ENCODE results near the gene STH.
A peak's percentile ranks its signal among the peaks of the same experiment; 100 is the strongest.
"Not testable (repeated sequence)": the region's sequence is repeated elsewhere in the genome, so short reads cannot be mapped to it uniquely, and the experiment has no call there.

The STH gene, protein sequence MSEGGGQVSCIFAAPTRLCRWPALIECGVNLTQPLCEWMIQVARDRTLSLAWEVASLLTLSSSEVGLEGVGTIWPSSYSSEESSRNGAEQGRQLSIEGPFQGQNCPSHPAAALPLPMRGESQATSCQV

DNA sequence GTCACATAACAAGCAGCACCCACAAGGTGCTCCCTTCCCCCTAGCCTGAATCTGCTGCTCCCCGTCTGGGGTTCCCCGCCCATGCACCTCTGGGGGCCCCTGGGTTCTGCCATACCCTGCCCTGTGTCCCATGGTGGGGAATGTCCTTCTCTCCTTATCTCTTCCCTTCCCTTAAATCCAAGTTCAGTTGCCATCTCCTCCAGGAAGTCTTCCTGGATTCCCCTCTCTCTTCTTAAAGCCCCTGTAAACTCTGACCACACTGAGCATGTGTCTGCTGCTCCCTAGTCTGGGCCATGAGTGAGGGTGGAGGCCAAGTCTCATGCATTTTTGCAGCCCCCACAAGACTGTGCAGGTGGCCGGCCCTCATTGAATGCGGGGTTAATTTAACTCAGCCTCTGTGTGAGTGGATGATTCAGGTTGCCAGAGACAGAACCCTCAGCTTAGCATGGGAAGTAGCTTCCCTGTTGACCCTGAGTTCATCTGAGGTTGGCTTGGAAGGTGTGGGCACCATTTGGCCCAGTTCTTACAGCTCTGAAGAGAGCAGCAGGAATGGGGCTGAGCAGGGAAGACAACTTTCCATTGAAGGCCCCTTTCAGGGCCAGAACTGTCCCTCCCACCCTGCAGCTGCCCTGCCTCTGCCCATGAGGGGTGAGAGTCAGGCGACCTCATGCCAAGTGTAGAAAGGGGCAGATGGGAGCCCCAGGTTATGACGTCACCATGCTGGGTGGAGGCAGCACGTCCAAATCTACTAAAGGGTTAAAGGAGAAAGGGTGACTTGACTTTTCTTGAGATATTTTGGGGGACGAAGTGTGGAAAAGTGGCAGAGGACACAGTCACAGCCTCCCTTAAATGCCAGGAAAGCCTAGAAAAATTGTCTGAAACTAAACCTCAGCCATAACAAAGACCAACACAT is at the start of gene STH:
TSS of gene STH (plus strand) at position 264 of the 913 bp plus-strand sequence. CDS start at position 294, 30 bp downstream.
- DNase-seq: no peak

DNA sequence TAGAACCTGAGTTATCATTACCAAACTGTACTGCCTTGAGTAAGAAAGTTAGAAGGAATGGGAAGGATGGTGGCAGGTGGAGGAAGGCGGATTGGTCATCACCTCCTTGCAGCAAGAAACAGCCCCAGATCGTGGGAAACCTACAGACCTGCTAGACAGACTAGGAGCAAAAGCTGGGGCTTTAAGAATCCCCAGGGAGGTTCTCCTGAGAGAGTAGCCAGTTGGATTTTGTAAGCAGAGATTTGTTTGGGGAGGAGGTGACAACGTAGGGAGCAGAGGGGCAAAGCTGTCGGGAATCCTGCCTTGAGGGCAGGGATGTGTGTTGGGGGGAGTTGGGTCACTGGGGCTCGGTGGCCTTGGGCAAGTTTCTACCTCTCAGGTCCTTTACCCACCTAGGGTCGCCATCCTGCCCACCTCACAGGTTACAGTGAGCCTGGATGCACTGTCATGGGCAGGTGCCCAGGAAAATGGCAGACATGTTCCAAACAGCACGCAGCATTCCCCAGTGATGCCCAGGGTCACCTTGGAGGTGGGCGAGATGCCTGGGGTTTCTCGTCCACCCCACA is 49.2 kb upstream of the STH start:
- no peak for DNase-seq

DNA sequence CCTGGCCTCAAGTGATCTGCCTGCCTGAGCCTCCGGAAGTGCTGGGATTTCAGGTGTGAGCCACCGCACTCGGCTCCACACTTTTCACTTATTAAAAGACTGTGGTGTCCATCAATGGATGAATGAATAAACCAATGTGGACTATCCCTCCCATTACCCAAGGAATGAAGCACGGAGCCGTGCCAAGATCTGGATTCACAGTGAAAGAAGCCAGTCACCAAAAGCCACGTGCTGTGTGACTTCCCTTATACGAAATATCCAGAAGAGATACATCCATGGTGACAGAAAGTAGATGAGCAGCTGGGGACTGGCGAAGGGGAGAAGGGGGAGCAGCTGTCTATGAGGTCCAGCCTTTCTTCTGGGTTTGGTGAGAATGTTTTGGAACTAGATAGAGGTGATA is 48.2 kb upstream of the STH start:
- DNase-seq: no peak

DNA sequence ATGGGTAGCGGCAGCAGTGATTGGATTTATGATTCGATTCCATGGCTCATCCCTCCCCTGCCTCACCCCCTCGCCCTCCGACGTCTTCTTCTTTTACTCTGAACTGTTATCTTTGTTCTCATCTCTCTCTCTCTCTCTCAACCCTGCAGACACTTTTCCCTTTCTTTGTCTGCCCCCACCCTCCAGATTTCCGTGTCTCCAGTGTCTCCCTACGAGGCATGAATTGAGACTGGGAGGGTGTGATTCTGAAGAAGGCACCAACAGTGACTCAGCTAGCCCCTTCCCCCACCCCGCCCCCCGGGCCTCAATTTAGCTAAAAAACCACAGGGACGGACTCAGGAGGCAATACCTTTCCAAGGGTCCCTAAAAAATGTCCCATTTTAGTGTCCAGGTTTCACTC is 47.6 kb upstream of the STH start:
- no peak for DNase-seq

DNA sequence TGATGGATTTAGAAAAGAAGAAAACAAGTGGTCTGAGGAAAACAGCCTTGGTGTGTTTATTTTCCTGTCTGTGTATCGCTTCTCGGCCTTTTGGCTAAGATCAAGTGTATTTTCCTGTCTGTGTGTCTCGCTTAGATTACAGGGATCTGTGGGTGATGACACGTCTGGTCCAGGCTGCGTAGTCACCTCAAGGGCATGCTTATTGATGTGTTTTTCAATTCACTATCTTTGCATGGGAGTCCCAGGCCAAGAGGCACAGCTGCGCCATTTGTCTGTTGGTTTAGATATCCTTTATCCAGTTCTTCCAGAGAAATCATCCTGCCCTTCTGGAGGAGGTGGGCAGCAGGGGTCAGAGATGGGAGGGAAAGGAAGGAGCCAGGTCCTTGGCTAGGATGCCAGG is 47.1 kb upstream of the STH start:
- no peak for DNase-seq

DNA sequence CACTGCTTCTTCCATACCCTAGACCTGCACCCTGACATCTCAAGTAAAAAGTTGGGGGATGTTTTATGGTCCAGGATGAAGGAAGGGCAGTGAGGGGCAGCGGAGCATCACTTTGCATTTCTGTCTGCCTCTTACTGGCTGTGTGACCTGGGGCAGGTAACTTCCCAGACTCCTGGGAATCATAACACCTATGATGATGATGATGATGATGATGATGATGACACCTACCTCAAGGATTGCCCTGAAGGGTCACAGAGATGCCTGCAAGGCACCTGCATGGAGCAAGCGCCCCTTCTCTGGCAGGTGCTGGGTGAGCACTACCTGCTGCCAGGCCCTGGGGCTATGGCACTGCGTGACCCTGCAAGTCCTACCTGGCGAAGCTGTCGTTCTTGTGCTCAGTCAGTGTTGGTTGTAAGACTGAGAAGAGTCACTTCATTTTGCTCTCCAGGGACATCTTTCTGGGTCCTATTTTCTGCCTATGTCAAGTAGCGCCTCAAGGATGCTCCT is 46.2 kb upstream of the STH start:
- no peak for DNase-seq

DNA sequence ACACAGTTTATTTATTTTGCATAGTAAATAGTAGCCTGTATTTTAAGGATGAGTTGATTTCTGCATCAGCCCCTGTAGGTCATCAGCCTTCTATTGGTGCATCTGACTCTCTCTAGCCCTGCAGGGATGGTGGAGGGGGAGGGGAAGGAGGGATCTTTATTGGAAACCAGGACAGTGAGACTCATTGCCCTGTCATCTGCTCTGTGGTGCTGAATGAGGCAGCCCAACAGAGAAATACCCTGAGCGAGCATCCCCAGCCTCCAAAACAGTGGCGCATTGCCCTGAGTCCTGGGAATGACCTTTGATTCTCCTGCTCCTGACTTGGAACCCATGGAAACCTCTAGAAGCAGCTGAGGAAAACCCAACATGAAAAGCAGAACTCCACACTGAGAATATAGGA is 45.5 kb upstream of the STH start:
- DNase-seq: no peak

DNA sequence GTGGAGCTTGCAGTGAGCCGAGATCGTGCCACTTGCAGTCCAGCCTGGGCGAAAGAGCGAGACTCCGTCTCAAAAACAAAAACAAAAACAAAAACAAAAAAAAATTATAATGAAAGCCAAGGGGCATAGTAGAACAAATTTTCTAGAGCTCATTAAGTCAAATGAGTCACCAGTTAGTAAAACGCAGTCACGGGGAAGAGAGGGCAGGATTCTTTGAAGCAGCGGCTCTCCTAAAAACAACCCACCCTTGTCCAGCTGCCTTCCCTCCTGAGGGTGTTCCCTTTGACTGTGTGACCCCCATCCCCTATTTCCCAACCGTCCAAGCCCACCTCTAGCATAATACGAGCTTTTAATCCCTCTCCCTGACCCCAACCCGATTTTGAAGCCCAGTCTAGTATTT is 44.1 kb upstream of the STH start:
- no peak for DNase-seq

DNA sequence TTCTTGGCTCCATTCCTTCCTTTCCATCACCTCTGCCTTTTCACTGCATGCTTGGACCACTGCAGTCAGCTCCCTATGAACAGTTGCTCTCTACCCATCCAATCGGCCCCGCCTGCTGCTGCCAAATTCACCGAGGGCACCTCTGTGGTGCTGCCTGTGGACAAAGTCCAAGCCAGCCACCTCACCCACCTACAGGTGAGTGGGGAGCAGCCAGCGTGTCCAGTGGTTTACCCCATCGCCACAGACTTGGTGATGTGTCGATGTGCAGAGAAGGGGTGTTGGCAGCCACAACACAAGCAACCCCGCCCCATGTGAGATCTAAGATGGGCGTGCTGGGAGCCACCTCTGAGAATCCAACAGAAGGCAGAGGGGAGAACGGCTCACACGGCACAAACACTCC is 43.7 kb upstream of the STH start:
- DNase-seq: no peak

DNA sequence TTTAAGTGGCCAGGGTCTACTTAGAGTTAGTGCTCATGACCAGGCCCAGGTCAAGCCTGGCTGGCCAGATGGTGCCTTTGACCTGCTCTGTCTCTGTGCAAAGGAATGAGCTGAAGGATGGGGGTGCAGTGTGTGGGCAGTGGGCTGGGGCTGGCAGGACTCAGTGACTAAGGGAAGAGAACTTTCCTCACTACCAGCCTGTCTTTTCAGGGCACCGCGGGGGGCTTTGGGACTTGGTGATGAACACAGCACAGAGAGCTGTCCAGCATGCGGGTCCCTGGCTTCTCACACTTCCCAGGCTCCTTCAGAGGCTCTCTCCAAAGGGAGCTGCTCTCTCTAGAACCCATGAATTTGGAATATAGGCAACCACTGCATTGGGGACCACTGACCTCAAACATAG is 43.0 kb upstream of the STH start:
- no peak for DNase-seq

DNA sequence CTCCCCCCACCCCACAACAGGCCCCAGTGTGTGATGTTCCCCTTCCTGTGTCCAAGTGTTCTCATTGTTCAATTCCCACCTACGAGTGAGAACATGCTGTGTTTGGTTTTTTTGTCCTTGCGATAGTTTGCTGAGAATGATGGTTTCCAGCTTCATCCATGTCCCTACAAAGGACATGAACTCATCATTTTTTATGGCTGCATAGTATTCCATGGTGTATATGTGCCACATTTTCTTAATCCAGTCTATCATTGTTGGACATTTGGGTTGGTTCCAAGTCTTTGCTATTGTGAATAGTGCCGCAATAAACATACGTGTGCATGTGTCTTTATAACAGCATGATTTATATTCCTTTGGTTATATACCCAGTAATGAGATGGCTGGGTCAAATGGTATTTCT is 42.3 kb upstream of the STH start:
- not testable (repeated sequence) for DNase-seq

DNA sequence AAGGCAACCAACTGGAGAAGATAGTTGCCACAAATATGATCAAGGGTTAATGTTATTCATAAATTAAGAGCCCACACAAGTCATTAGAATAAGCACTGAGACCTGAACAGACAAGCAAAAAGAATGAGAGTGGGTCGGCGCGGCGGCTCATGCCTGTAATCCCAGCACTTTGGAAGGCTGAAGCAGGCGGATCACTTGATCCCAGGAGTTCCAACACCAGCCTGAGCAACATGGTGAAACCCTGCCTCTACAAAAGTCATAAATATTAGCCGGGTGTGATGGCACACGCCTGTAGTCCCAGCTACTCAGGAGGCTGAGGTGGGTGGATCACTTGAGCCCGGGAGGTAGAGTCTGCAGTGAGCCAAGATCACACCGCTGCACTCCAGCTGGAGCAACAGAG is 40.7 kb upstream of the STH start:
- no peak for DNase-seq

DNA sequence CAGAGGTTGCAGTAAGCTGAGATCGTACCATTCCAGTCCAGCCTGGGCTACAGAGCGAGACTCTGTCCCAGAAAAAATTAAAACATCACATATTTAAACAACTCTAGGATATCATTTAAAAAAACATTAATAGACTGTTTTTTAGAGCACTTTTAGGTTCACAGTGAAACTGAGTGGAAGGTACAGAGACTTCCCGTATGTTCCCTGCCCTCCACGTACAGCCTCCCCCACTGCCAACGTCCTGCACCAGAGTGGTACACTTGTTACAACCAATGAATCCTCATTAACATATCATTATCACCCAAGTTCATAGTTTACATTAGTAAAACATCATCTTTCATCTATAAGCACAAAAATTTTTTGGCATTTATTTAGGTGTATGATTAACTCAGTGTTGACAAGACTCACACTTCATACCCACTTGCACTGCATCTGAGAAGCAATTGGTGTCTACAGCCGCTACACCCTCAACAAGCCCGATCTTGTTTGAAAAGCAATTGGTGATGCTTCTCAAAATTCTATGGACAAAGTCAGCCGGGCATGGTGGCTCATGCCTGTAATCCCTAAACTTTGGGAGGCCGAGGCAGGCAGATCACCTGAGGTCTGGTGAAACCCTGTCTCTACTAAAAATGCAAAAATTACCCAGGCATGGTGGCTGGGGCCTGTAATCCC is 39.9 kb upstream of the STH start:
- DNase-seq: no peak

DNA sequence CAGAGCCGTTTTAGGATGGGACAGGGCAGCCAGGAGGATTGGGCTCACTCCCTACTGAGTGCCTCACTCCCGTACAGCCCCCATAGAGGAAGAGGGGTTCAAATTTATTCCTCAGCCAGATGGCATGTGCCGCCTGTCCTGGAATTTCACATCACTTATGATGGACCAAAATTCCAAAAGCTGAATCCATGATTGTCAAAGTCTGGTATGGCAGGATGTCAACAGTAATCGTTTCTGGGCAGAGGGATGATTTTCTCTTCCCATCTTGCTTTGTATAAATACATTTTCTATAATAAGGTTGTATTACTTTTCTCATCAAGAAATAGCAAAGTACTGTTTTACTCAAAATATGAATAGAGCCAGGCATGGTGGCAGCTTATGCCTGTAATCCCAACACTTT is 38.7 kb upstream of the STH start:
- DNase-seq: no peak

DNA sequence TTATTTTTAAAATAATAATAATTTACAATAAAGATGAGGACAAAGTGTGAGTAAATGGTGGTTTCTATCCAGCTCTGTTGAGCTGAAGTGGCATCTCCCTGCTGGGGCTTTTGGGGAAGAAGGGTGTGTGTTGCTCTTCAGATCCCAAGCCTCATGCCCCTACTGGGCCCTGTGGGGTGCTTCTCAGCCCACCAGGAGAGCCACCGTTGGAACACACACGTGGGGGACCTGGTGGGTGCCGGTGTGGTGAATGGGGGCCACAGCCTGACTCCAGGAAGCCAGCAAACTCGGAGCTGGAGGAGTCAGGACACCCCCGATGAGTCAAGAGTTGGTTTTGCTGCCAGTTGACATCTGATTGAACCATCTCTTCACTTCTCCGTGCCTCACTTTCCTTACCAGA is 37.8 kb upstream of the STH start:
- no peak for DNase-seq

DNA sequence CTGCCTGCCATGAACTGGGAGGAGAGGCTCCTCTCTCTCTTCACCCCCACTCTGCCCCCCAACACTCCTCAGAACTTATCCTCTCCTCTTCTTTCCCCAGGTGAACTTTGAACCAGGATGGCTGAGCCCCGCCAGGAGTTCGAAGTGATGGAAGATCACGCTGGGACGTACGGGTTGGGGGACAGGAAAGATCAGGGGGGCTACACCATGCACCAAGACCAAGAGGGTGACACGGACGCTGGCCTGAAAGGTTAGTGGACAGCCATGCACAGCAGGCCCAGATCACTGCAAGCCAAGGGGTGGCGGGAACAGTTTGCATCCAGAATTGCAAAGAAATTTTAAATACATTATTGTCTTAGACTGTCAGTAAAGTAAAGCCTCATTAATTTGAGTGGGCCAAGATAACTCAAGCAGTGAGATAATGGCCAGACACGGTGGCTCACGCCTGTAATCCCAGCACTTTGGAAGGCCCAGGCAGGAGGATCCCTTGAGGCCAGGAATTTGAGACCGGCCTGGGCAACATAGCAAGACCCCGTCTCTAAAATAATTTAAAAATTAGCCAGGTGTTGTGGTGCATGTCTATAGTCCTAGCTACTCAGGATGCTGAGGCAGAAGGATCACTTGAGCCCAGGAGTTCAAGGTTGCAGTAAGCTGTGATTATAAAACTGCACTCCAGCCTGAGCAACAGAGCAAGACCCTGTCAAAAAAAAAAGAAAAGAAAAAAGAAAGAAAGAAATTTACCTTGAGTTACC is 36.7 kb upstream of the STH start:
- no peak for DNase-seq

DNA sequence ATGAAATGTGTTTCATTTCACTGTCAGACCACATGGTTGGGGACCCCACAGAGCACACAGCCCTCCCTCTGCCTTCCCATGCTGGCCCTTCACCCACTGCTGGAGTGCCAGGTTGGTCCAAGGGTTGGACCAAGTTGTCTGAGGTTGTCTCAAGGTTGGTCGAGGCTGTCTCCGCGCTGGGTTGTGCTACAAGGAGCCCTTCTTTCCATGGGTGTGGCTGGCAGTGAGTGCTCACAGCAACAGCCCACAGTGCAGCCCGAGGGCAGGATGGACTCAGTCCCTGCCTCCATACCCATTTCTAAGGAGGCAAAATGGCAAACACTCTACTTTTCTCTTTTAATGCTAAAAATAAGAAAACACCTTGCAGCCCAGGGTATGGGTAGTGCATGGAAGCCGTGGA is 35.8 kb upstream of the STH start:
- no peak for DNase-seq

DNA sequence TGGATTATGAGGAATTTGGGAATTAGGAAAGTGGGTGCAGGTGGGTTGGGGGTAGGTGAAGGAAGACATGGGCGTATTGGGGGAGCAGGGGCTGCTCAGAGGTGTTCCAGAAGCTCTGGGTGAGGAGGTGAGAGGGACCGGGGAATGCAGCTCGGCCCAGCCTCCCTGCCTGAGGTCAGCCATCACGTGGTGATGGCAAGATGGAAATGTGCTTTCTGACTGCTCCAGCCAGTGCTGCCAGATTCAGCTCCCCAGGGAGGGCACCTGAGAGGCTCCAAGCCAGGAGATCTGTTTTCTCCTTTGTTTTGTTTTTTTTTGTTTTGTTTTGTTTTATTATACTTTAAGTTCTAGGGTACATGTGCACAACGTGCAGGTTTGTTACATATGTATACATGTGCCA is 35.2 kb upstream of the STH start:
- peak; percentile 33 for DNase-seq

DNA sequence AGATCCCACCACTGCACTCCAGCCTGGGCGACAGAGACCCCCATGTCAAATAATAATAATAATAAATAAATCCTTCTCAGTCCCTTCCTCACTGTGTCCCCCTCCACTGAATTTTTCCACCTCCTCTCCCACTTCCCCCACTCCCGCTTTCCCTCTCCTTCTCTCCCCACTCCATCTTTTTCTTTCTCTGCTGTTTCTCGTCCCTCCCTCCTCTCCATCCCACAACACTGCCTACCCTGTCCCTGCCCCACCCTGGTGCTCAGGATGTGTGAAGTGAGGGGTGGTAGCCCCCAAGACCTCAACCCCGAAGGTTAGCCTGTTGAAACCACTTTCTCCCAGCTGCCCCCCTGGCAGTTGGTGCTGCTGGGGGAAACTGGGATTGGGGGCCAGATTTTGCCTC is 34.4 kb upstream of the STH start:
- no peak for DNase-seq

DNA sequence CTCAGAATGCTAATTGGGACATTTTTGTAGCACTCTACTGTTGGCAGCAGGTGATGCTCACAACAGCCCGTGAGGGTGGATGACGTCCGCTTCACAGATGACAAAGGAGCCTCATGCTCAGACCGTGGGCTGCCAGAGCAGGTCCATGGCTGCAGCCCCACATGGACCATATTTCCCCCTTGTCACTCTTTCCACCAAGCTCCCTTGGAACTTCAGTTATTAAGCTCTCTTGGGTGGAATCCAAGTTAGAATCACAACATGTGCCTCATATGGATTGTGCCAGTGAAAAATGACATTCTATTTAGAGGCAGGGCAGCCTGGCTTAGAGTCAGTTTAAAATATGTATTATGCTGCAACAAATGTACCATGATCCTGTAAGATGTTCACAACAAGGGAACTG is 33.2 kb upstream of the STH start:
- no peak for DNase-seq

DNA sequence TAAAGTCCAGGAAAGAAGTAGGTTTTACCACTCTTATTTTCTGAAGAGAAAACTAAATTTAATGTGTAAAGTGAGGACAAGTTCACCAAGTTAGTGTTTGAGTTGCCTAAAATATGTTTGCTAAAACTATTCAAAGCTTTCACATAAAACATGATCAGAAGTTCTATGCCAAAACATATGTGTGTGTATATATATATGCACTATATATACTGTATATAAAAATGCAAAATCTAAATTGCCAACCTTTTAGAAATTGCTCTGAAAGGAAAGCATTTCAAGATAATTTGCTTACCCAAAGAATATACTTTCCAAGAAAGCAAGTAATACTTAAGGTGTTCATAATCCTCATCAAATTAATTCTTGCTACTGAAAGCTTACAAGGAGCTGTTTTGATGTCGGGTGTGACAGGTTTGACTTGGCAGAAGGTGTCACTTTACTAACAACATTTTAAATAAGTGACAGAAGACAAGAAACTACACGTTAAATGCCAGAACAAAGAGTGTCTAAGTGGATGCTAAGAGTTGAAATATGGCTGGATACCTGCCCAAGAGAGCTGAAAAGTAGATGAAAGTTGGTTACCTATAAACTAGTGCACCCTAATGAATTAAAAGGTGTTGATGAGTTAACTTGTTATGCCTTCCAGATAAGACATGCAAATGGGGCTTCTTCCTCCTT is 32.3 kb upstream of the STH start:
- no peak for DNase-seq

DNA sequence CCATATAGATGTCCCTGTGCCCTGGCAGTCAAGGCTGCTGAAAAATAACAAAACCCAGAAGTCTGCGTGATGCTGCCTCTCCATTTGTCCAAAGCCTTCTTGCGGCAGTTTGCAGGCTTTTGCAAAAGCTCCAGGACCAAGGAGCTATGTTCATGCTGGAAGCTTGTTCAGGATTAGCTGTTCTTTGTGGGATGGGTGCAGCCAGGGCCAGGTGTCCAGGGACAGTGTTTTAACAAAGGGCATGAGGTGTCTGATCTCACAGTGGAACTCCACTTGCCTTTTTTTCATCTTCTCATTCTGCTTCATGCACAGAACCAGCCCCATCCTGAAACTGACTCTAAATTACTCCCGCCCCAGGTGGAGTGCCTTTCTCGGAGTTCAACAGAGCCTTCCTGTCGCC is 31.7 kb upstream of the STH start:
- DNase-seq: no peak

Measured in NCI-H1436 (cell line).